HG03045 (cell line): ENCODE results near the gene HAL.

Experiments
- ATAC-seq: cut with Tn5 transposase; IDR thresholded peaks from one replicate; pipeline ENCODE4 v1.9.1; 2021; ENCODE audit warnings: mild to moderate bottlenecking, moderate library complexity; ENCODE audit not compliant: unreplicated experiment

Gene HAL

GRCh38 chr12:96014943-96015599 is 18.9 kb upstream of the HAL start:
- ATAC-seq, result no peak

- ATAC-seq, result no peak
These were observed 11.6 kb upstream of the HAL start for GRCh38 chr12:96007729-96008128.

- ATAC-seq, result no peak
These were observed 10.6 kb upstream of the HAL start for GRCh38 chr12:96006727-96007126.

- ATAC-seq, result no peak
These were observed 4.7 kb upstream of the HAL start for GRCh38 chr12:96000858-96001257.

GRCh38 chr12:95999484-95999883 is 3.3 kb upstream of the HAL start:
- no peak for ATAC-seq

GRCh38 chr12:95998611-95999286 is 2.6 kb upstream of the HAL start:
- peak; percentile 95 for ATAC-seq

GRCh38 chr12:95997911-95998510 is 1.9 kb upstream of the HAL start:
- ATAC-seq, result no peak

GRCh38 chr12:95997276-95997675 is 1.1 kb upstream of the HAL start:
- no peak for ATAC-seq

- ATAC-seq, result no peak
These were observed 709 bp downstream of the HAL start for GRCh38 chr12:95995238-95996031.

GRCh38 chr12:95994476-95994875 is 1.7 kb downstream of the HAL start:
- no peak for ATAC-seq

GRCh38 chr12:95993907-95994306 is 2.2 kb downstream of the HAL start:
- no peak for ATAC-seq

- no peak for ATAC-seq
These were observed 6.0 kb downstream of the HAL start for GRCh38 chr12:95990136-95990535.

GRCh38 chr12:95989504-95990123 is 6.5 kb downstream of the HAL start:
- no peak for ATAC-seq

GRCh38 chr12:95988506-95989275 is 7.5 kb downstream of the HAL start:
- no peak for ATAC-seq

GRCh38 chr12:95986635-95987570 is 9.2 kb downstream of the HAL start:
- no peak for ATAC-seq

GRCh38 chr12:95984682-95985081 is 11.5 kb downstream of the HAL start:
- no peak for ATAC-seq

GRCh38 chr12:95982602-95983001 is 13.5 kb downstream of the HAL start:
- no peak for ATAC-seq

GRCh38 chr12:95980437-95980836 is 15.7 kb downstream of the HAL start:
- no peak for ATAC-seq

GRCh38 chr12:95978774-95979173 is 17.4 kb downstream of the HAL start:
- ATAC-seq, result no peak
